Esophagus squamous epithelium (tissue), 5 donors: ENCODE data around the gene PIK3C2G. TPM values are rescaled to one million over a fixed set of nuclear protein-coding genes. Genes with fewer than 3 reads are reported as not detected.

ENCODE experiments used
- DNase-seq: peaks from one replicate; lab custom pipeline; 2025; lab: John Stamatoyannopoulos, UW
- H3K27ac ChIP-seq, 4 donors: fragments of 200-600 bp; sonication (generic); one replicate each; pipeline ENCODE4 v1.5.1; 2016 to 2019; ENCODE audit warnings: mild to moderate bottlenecking in 1 of 4
- H3K27me3 ChIP-seq, 4 donors: fragments of 200-600 bp; sonication (generic); 1 replicate in 3 of 4; 2 replicates in 1 of 4; pipeline versions ENCODE4 v1.5.1 to v1.6.0; 2017 to 2021; ENCODE audit warnings: antibody characterized with exemption in 1 of 4
- H3K36me3 ChIP-seq, 3 donors: fragments of 200-600 bp; sonication (generic); one replicate each; pipeline ENCODE4 v1.5.1; 2016 to 2019
- H3K4me1 ChIP-seq, 3 donors: fragments of 200-600 bp; sonication (generic); one replicate each; pipeline ENCODE4 v1.5.1; 2017 to 2019
- H3K4me3 ChIP-seq, 4 donors: fragments of 200-600 bp; sonication (generic); 1 replicate in 3 of 4; 2 replicates in 1 of 4; pipeline ENCODE4 v1.5.1; 2016 to 2019; ENCODE audit warnings: mild to moderate bottlenecking in 2 of 4, moderate library complexity in 1 of 4
- H3K9me3 ChIP-seq, 3 donors: fragments of 200-600 bp; sonication (generic); one replicate each; pipeline ENCODE4 v1.5.1; 2016 to 2019
- CTCF ChIP-seq, 6 experiments: fragments of 450-650 bp in 4 of 6; fragments of 200-600 bp in 2 of 6; sonication (generic) in 2 of 6; IDR thresholded peaks; one replicate each; pipeline ENCODE4 v1.5.1; 2016 to 2019; ENCODE audit warnings: antibody characterized with exemption in 6 of 6, mild to moderate bottlenecking in 4 of 6, moderate library complexity in 4 of 6
- POLR2A ChIP-seq, 4 donors: fragments of 450-650 bp; IDR thresholded peaks; one replicate each; pipeline ENCODE4 v1.6.1; 2017; ENCODE audit warnings: antibody characterized with exemption in 4 of 4, mild to moderate bottlenecking in 4 of 4, moderate library complexity in 3 of 4
- WGBS, 2 donors: methylation state at CpG; one replicate each; pipeline ENCODE4 v1.1.5; 2018; 5-methylcytosine and 5-hydroxymethylcytosine counted together
- intact Hi-C: fragments of 100-400 bp; cut with DNase I; formaldehyde crosslinking; loops from one replicate; pipeline ENCODE4 v1.15.0; 2022
- total RNA-seq, 4 donors: library from RNA; depleted of rRNA; stranded (reverse); fragments of >200 nt; gene quantifications; one replicate each; pipeline ENCODE4 v1.1.0, GENCODE V29; 2016
- donor health status: DM: yes; HTN: yes; CAD: no.

PIK3C2G gene
- total RNA-seq, 4 donors from 2014 or later = 3.5 to 12.6 (median 7.2) TPM

GRCh38 chr12:18651525-18651924, 390.2 kb downstream of the PIK3C2G start:
- Histone ChIP-seq H3K4me3 (no peak overlapping the region), H3K27me3 (no peaks in the 10 kb centered on the region), H3K36me3 (no peaks in the 10 kb centered on the region), H3K4me1 (no peaks in the 10 kb centered on the region), H3K27ac (no peak overlapping the region), H3K9me3 (no peaks in the 10 kb centered on the region)
- intact Hi-C loops = no loop called here
- no peak for DNase-seq
- TF ChIP-seq POLR2A (IDR thresholded peaks at IDR 0.05) (no peak), CTCF (IDR thresholded peaks at IDR 0.05) (no peak)
- WGBS, 2 donors = 90% methylated on average over 2 of the region's 2 CpGs

- no peak for TF ChIP-seq CTCF (IDR thresholded peaks at IDR 0.05)
- TF ChIP-seq POLR2A (IDR thresholded peaks at IDR 0.05) = no peak
- Histone ChIP-seq H3K27me3 (no peaks in the 10 kb centered on the region), H3K27ac (no peak overlapping the region), H3K4me1 (no peaks in the 10 kb centered on the region), H3K4me3 (no peak overlapping the region), H3K36me3 (no peaks in the 10 kb centered on the region), H3K9me3 (no peaks in the 10 kb centered on the region)
- no peak for DNase-seq
- intact Hi-C loops = no loop called here
Measured at GRCh38 chr12:18652596-18652995, 391.3 kb downstream of the PIK3C2G start.

GRCh38 chr12:18653465-18653864, 392.1 kb downstream of the PIK3C2G start:
- H3K27me3 ChIP-seq = no peaks in the 10 kb centered on the region
- no peak overlapping the region for H3K27ac ChIP-seq
- no peak overlapping the region for H3K4me3 ChIP-seq
- 20 to 27% methylated on average over 1 of the region's 1 CpG for WGBS, 2 donors
- no peaks in the 10 kb centered on the region for H3K36me3 ChIP-seq
- no peak for DNase-seq
- H3K4me1 ChIP-seq = no peaks in the 10 kb centered on the region
- H3K9me3 ChIP-seq = no peaks in the 10 kb centered on the region
- TF ChIP-seq CTCF (IDR thresholded peaks at IDR 0.05) (no peak), POLR2A (IDR thresholded peaks at IDR 0.05) (no peak)
- intact Hi-C loops = no loop called here

GRCh38 chr12:18655351-18655750, 394.0 kb downstream of the PIK3C2G start:
- Histone ChIP-seq H3K27me3 (no peaks in the 10 kb centered on the region), H3K4me1 (no peaks in the 10 kb centered on the region), H3K9me3 (no peaks in the 10 kb centered on the region), H3K4me3 (no peak overlapping the region), H3K27ac (no peak overlapping the region), H3K36me3 (no peaks in the 10 kb centered on the region)
- TF ChIP-seq POLR2A (IDR thresholded peaks at IDR 0.05) = no peak
- TF ChIP-seq CTCF (IDR thresholded peaks at IDR 0.05) = no peak
- DNase-seq = no peak
- intact Hi-C loops = no loop called here
- WGBS, 2 donors = 71 to 74% methylated on average over 4 of the region's 4 CpGs

GRCh38 chr12:18658179-18658578, 396.9 kb downstream of the PIK3C2G start:
- Histone ChIP-seq H3K36me3 (no peaks in the 10 kb centered on the region), H3K27ac (no peak overlapping the region), H3K4me1 (no peaks in the 10 kb centered on the region), H3K9me3 (no peaks in the 10 kb centered on the region), H3K27me3 (no peaks in the 10 kb centered on the region), H3K4me3 (no peak overlapping the region)
- TF ChIP-seq CTCF (IDR thresholded peaks at IDR 0.05) (no peak), POLR2A (IDR thresholded peaks at IDR 0.05) (no peak)
- 64 to 75% methylated on average over 2 of the region's 2 CpGs for WGBS, 2 donors
- no peak for DNase-seq
- intact Hi-C loops = no loop called here
